ENCODE data around the gene OR2D2.
"Not testable (repeated sequence)": the region's sequence is repeated elsewhere in the genome, so short reads cannot be mapped to it uniquely, and the experiment has no call there.

OR2D2 gene

DNA sequence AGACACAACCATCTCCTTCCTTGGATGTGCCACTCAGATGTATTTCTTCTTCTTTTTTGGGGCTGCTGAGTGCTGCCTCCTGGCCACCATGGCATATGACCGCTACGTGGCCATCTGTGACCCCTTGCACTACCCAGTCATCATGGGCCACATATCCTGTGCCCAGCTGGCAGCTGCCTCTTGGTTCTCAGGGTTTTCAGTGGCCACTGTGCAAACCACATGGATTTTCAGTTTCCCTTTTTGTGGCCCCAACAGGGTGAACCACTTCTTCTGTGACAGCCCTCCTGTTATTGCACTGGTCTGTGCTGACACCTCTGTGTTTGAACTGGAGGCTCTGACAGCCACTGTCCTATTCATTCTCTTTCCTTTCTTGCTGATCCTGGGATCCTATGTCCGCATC, 15.4 kb downstream of the OR2D2 start:
- no peak for DNase-seq

DNA sequence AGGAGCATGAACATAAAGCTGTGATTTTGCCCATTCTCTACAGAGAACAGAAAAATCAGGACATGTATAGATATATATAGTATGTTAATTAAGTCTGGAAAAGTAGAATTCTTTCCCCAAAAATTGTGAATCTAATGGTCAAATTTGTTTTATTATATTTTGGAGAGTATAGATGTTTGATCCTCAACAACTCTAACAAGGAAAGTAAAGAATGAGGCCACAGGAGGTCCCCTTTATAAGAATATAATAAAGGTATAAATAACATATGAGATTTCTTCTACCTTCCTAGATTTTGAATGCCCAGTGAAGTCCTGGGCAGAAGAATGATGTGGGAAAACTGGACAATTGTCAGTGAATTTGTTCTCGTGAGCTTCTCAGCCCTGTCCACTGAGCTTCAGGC, 16.0 kb downstream of the OR2D2 start, which contains the start of gene OR10A4:
TSS of gene OR10A4 (plus strand) at position 301 of the 400 bp plus-strand sequence. CDS start at position 324, 23 bp downstream.
- no peak for DNase-seq

DNA sequence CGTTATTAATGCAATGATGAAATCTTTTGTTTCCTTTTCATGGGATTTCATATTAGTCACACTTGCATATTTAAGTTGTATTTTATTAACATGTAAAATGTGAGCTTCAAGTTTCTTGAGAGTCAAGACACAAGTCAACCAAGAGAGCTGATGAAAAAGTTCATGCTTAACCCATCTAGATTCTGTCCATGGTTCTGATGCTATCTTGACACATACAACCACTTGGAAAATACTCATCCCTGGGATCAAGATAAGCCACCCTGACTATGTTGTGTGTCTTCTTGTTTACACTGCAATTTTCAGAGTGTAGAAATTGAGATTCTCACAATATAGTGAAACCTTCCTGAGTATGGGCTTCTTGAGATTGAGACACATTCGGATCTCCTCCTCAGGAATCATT, 16.5 kb downstream of the OR2D2 start:
- DNase-seq, result no peak

DNA sequence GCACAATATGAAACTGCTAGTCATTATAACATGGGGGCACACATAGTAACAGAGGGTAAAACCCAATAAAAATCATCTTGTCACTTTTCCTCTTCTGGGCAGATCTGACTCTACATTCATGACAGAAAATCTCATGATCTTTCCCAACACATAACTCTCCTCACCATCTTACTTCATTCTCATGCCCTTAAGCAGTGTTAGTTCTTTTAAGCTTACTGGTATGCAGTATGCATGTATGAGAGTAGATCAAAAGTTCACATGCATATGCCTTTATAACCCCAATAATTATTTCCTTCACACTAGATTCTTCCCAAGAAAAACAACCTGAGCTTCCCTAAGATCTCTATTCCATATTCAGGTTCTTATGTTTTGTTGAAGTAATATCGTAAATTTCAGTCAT, 21.0 kb downstream of the OR2D2 start:
- no peak for DNase-seq

DNA sequence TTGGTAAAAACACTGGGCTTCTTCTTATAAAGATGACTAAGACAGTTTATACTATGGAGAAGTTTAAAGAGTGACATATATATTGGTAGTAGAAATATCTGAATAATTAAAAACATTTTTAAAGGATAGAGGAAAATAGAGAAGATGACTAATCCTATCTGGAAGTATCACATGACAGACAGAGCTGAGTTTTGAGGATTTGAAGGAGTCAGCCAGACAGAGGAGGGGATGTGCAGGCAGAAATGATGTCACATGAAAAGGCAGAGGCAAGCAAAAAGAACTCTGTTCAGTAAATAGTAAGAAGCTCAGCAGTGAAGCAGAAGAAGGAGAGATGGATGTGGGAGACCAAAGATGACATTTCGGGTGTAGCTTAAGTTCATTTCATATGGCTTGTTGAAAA, 27.9 kb downstream of the OR2D2 start:
- DNase-seq, result no peak

DNA sequence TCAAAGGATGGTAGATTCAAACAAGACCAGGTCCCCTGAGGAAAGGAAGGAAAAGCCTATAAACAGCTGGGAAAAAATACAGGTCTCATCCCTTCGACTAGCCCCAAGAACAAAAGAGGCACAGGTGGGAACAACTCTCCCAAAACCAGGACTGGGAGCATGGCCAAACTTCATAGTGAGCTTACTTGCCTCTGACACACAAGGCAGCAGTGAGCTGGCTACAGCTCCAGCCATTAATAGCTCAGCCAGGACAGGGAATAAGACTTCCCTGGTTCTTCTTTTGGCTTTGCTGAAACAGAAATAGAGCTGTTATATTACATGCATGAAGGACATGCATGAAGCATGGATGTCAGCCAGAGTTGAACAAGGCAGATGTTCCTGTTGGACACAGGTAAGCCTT, 29.3 kb downstream of the OR2D2 start, which contains the start of gene OR10A2:
TSS of gene OR10A2 (plus strand) at position 97 of the 400 bp plus-strand sequence. CDS start 6,698 bp downstream, outside the sequence.
- no peak for DNase-seq

DNA sequence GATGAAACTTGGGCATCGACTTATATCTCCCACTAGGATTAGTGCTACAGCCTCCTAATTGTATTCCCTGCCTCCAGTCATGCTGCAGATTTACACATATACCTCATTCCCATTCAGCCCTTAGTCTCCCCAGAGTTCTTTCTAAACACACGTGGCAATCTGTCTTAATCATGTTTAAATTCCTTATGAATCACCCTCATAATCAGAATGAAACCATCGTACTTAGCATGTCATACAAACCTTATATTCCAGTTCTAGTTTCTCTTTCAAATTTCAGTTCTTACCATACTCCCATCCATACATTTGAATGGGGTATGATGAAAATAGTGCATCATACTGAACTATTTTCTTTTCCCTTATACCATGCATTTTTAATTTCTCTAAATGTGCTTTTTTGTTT, 35.4 kb downstream of the OR2D2 start:
- DNase-seq, result no peak

DNA sequence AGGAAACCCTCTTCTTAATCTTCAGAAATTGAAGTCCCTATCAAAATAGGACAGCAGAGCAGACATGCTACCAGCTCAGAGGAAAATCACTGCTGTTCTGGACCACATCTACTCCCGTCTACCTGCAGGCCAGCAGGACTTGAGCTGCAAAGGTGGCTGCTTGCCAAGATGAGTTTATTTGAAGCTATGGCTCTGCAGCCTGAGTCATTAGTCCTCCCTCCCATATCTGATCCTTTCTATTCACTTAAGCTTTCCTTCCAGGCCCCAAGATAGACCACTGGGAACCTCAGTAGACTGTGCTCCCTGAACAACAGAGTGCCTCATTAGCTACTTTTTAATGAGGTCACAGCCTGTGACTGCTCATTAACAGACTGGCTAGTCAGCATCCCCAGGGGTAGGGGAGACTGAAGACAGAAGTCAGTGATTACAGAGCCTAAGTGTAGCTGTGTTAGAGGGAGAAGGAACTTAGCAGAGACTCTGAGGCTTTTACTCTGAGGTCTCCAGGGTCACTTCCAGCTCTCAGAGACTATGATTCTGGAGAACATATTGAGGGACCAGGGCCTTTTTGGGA, 36.2 kb downstream of the OR2D2 start:
- DNase-seq, result no peak

DNA sequence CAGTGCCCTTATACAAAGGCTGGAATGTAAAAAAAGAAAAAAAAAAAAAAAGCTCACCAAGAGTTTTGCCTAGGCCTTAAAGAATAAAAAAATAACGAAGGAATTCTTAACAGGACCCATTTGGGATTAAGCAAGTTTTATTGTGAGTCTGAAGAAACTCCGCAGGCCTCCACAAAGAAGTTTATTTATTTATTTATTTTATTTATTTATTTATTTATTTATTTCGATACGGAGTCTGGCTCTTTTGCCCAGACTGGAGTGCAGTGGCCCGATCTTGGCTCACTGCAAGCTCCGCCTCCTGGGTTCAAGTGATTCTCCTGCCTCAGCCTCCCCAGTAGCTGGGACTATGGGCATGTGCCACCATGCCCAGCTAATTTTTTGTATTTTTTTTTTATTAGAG, 37.5 kb downstream of the OR2D2 start:
- not testable (repeated sequence) for DNase-seq

DNA sequence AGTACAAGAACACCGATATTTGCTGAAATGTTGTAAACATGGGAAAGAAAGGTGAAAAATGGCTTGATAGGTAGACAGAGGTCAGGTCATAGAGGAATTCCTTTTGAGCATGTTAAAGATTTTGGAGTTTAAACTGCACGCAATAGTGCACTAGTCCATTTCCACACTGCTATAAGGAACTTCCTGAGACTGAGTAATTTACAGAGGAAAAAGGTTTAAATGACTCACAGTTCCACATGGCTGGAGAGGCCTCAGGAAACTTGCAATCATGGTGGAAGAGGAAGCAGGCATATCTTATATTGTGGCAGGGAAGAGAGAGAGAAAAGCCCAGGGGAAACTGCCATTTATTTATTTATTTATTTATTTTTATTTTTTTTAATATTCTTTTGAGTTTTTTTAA, 41.8 kb downstream of the OR2D2 start:
- DNase-seq, result no peak

DNA sequence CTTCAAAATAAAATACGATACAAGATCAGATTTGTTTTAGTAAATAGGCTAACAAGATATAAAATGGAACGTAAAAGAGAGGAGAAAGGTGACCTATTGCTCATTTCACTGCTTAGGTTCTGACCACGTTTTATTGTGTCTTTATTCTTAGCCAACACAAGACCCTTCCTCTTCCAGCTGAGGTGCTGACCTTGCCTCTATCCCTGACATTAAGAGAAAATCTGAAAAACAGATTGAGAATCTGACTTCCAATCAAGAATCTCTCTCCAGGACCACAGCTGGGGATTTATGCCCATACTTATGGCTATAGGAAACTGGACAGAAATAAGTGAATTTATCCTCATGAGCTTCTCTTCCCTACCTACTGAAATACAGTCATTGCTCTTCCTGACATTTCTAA, 46.9 kb downstream of the OR2D2 start, which contains the start of gene OR10A5:
TSS of gene OR10A5 (plus strand) at position 301 of the 400 bp plus-strand sequence. CDS start at position 301, 0 bp downstream.
- DNase-seq, result no peak

DNA sequence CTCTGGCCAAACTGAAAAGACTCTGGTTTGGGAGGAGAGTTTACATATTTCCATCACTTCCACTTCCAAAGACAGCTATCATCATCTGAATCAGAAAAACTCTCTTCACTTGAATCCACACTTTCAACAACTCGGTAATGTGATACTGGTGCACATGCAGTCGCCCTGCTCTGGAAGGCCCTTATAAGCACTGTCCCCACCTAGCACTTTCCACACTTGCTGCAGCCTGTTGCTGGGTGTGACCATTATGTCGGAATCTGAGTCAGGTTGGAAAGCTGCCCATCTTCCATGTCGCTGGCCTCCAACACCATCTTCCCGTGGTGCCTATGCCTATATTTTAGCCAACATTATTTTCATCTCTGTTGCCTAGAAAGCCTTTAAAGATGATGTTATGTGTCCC, 47.9 kb downstream of the OR2D2 start:
- no peak for DNase-seq

DNA sequence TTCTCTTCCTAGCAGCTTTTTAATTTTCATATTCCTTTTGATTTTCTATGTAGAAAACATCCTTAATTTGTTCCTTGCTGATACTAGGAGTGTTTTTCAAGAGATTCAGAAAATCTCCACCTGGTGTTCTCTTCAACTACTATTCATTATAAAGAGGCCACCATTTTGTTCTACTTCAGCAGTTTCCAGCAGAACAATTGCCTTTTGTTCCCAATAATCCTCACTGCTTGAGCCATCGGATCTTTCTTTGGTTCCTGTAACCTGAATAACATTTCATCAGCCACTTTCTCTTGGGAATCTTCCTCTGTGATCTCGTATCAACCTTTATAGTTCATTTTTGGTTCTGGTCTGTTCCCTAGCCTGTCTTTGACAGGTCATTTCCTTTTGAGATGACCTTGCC, 48.6 kb downstream of the OR2D2 start:
- DNase-seq, result no peak

DNA sequence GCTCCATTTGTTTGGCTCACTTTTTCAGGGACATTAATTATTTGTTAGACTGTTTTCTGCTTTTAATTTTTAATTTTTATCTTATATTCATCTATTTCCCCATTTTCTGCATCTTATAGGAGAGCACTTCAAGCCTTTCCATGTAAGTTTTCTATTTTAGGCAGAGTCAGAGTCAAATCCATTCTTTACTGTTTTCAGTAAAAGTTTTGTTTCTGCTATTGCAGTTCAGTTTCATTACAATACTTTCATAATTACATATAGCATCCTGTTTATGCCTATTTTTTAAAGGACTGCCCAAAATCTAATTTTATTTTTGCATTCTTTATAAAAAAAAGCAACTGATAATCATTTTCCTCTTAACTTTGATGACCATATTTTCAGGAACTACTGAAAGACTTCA, 50.6 kb downstream of the OR2D2 start:
- DNase-seq, result no peak
